D341Med (cell line): Measurements from ENCODE around the gene NECTIN2.
"Not testable (repeated sequence)": the region's sequence is repeated elsewhere in the genome, so short reads cannot be mapped to it uniquely, and the experiment has no call there.

Experiments
- DNase-seq: peaks from one replicate; pipeline ENCODE4 v3.0.0; 2012; ENCODE audit warnings: low spot score

The NECTIN2 gene

DNA sequence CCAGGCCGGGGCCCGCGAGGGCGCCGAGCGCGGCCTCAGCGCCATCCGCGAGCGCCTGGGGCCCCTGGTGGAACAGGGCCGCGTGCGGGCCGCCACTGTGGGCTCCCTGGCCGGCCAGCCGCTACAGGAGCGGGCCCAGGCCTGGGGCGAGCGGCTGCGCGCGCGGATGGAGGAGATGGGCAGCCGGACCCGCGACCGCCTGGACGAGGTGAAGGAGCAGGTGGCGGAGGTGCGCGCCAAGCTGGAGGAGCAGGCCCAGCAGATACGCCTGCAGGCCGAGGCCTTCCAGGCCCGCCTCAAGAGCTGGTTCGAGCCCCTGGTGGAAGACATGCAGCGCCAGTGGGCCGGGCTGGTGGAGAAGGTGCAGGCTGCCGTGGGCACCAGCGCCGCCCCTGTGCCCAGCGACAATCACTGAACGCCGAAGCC, 62.8 kb downstream of the NECTIN2 start:
- no peak for DNase-seq

DNA sequence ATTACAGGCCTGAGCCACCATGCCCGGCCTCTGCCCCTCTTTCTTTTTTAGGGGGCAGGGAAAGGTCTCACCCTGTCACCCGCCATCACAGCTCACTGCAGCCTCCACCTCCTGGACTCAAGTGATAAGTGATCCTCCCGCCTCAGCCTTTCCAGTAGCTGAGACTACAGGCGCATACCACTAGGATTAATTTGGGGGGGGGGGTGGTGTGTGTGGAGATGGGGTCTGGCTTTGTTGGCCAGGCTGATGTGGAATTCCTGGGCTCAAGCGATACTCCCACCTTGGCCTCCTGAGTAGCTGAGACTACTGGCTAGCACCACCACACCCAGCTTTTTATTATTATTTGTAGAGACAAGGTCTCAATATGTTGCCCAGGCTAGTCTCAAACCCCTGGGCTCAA, 63.7 kb downstream of the NECTIN2 start:
- no peak for DNase-seq

DNA sequence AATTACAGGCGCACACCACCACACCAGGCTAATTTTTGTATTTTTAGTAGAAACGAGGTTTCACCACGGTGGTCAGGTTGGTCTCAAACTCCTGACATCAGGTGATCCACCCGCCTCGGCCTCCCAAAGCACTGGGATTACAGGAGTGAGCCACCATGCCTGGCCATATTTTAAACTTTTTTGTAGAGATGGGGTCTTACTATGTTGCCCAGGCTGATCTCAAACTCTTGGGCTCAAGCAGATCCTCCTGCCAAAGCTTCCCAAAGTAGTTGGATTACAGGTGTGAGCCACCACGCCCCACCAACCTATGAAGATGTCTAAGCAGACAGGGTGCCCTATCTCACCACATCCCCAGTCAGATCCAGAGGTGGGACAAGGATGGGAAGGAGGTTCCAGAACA, 65.8 kb downstream of the NECTIN2 start:
- not testable (repeated sequence) for DNase-seq

DNA sequence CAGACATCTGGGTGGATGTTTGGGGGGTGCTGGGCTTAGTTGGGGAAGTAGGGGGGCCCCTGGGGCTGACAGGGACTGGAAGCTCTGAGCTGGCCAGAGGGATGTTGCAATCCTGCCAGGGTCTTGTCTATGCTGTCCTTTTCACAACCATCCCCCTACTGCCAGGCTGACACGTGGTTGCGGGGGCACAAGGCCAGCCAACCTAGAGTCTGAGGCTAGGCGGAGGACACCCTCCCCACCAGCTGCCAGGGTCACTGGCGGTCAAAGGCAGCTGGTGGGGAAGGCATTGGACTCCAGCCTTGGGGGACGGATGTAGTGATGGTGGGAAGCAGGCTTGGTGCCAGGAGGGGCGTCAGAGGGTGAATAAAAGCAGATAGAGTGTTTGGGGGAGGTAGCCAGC, 66.8 kb downstream of the NECTIN2 start:
- no peak for DNase-seq

DNA sequence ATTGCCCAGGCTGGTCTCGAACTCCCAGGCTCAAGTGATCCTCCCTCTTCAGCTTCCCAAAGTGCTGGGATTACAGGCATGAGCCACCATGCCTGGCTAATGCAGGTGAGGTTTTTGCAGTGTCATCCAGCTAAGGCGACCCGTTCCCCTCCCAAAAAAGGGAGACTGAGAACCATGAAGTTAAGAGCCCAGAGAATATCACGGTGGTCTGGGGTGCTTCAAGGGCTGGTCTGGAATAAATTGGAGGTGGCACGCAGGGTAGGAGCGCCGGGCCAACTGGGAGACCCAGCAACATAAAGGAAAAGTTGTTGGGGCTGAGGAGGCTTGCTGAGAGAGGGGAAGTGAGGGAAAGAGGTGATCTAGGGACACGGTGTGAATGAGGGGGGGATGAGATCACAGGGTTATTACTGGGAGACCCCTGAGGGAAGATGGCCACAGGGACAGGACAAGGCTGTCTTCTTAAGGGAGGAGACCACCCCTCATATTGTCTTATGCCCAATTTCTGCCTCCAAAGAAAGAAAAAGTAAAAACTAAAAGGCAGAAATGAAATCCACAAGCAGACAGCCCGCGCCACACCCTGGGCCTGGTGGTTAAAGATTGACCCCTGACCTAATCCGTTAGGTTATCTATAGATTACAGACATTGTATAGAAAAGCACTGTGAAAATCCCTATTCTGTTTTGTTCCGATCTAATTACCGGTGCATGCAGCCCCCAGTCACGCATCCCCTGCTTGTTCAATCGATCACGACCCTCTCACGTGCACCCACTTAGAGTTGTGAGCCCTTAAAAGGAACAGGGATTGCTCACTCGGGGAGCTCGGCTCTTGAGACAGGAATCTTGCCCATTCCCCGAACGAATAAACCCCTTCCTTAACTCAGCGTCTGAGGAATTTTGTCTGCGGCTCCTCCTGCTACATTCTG, 67.7 kb downstream of the NECTIN2 start:
- DNase-seq: not testable (repeated sequence)

DNA sequence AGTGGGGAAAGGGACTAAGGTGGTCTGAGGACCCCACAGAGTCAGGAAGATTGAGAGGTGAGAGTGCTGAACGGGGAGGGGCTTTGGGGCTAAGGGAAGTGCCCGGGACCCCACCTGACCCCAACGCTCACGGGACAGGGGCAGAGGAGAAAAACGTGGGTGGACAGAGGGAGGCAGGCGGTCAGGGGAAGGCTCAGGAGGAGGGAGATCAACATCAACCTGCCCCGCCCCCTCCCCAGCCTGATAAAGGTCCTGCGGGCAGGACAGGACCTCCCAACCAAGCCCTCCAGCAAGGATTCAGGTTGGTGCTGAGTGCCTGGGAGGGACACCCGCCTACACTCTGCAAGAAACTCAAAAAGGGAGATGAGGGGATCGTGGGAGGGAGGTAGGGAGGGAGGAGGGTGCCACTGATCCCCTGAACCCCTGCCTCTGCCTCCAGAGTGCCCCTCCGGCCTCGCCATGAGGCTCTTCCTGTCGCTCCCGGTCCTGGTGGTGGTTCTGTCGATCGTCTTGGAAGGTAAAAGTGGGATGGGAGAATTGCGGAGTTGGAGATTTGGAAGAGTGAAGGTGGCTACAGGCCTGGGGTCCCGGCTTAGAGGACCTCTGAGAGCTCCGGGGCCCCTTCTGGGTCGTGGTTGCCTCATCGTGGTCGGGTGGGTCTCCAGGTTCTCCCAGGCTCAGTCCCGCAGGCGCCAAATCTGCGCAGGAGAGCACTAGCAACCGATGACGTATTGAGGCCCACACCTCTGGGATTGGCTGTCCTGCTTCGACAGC, 68.5 kb downstream of the NECTIN2 start, which contains the start of gene APOC1:
TSS of gene APOC1 (plus strand) at position 176 of the 774 bp plus-strand sequence. CDS start at position 460, 284 bp downstream.
- peak; percentile 94 for DNase-seq

DNA sequence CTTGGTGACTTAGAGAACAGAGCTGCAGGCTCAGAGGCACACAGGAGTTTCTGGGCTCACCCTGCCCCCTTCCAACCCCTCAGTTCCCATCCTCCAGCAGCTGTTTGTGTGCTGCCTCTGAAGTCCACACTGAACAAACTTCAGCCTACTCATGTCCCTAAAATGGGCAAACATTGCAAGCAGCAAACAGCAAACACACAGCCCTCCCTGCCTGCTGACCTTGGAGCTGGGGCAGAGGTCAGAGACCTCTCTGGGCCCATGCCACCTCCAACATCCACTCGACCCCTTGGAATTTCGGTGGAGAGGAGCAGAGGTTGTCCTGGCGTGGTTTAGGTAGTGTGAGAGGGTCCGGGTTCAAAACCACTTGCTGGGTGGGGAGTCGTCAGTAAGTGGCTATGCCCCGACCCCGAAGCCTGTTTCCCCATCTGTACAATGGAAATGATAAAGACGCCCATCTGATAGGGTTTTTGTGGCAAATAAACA, 78.2 kb downstream of the NECTIN2 start:
- no peak for DNase-seq

DNA sequence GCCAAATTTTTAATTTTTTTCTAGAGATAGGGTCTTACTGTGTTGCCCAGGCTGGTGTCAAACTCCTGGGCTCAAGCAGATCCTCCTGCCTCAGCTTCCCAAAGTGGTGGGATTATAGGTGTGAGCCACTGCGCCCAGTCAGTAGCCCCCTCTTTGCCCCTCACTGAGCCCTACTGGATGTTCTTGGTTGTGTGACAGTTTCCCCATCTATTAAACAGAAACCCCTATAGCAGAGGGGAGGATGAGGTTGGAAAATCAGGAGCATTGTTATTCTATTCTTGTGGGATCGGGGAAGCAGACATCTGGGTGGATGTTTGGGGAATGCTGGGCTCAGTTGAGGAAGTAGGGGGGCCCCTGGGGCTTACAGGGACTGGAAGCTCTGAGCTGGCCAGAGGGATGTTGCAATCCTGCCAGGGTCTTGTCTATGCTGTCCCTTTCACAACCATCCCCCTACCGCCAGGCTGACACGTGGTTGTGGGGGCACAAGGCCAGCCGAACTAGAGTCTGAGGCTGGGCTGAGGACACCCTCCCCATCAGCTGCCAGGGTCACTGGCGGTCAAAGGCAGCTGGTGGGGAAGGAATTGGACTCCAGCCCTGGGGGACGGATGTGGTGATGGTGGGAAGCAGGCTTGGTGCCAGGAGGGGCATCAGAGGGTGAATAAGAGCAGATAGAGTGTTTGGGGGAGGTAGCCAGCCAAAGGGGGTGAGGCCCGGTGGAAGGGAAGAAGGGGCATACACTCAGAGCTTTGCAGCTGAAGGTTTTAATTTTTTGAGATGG, 79.2 kb downstream of the NECTIN2 start:
- DNase-seq: no peak

DNA sequence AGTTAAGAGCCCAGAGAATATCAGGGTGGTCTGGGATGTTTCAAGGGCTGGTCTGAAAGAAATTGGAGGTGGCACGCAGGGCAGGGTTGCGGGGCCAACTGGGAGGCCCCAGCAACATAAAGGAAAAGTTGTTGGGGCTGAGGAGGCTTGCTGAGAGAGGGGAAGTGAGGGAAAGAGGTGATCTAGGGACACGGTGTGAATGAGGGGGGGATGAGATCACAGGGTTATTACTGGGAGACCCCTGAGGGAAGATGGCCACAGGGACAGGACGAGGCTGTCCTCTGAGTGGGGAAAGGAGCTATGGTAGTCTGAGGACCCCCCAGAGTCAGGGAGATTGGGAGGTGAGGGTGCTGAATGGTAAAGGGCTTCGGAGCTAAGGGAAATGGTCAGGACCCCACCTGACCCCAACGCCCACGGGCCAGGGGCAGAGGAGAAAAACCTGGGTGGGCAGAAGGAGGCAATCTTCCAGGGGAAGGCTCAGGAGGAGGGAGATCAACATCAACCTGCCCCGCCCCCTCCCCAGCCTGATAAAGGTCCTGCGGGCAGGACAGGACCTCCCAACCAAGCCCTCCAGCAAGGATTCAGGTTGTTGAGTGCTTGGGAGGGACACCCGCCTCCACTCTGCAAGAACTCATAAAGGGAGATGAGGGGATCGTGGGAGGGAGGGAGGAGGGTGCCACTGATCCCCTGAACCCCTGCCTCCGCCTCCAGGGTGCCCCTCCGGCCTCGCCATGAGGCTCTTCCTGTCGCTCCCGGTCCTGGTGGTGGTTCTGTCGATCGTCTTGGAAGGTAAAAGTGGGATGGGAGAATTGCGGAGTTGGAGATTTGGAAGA, 80.4 kb downstream of the NECTIN2 start:
- not testable (repeated sequence) for DNase-seq

DNA sequence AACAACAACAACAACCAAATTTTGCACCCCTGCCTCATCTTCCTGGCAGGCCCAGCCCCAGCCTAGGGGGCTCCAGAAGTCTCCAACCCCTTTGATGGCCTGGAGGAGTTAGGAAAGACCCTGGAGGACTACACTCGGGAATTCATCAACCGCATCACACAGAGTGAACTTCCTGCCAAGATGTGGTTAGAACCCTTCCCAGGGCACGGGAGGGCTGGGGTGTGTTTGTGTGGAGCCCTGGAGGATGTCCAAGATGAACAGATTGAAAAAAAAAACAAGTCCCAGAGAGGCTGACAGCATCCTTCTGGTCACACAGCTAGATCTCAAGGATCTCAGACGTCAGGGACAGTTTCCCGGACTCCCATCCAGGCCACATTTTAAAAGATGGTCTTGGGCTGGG, 81.6 kb downstream of the NECTIN2 start:
- no peak for DNase-seq

DNA sequence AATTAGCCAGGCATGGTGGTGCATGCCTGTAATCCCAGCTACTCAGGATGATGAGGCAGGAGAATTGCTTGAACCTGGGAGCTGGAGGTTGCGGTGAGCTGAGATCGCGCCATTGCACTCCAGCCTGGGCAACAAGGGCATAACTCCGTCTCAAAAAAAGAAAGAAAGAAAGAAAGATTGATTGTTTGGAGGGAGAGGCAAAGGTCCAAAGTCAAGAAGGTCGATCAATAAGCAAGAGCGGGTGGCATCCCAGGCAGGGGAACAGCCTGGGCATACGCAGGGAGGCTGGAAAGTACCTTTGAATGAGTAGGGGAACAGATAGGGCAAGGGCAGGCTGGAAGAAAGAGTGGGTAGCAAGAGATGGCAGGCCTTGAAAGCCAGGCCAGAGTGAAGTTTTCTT, 84.0 kb downstream of the NECTIN2 start:
- DNase-seq: no peak

DNA sequence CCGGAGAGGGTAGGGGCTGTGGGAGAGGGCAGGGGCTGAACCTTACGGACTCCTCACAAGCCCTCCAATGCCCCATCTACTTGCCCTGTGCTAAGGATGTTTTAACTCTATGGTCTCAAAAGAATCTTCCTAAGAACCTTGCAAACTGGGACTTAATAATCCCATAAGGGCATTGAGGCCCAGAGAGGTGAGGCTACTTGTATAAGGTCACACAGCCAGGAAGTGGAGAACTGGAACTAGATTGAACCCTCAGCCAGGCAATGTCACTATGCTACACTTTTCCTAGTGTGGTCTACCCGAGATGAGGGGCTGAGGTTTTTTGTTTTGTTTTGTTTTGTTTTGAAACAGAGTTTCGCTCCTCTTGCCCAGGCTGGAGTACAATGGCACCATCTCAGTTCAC, 85.4 kb downstream of the NECTIN2 start:
- DNase-seq: no peak
